Right cardiac atrium (tissue), 5 donors: ENCODE measurements around the gene SLC5A4. TPM values are rescaled to one million over a fixed set of nuclear protein-coding genes. Genes with fewer than 3 reads are reported as not detected.
"Not testable (repeated sequence)": the region's sequence is repeated elsewhere in the genome, so short reads cannot be mapped to it uniquely, and the experiment has no call there.

ENCODE experiments used
- ATAC-seq, 2 donors: fragments of 200-7000 bp; cut with Tn5 transposase; one replicate each; pipeline versions ENCODE4 v1.8.0 to v1.9.1; 2020; ENCODE audit warnings: moderate library complexity in 2 of 2, mild to moderate bottlenecking in 1 of 2
- DNase-seq, 3 donors: peaks; one replicate each; pipeline ENCODE4 v3.0.0-alpha.2; 2020
- H3K27ac ChIP-seq: one replicate; pipeline ENCODE4 v1.5.1; 2013; ENCODE audit warnings: mild to moderate bottlenecking, low read length, control low read depth, moderate library complexity
- H3K27me3 ChIP-seq: one replicate; pipeline ENCODE4 v1.6.1; 2013; ENCODE audit not compliant: control insufficient read depth, insufficient read depth
- H3K4me1 ChIP-seq: one replicate; pipeline ENCODE4 v1.6.1; 2013; ENCODE audit warnings: low read length; ENCODE audit not compliant: control insufficient read depth, insufficient read depth
- H3K4me3 ChIP-seq: one replicate; pipeline ENCODE4 v1.5.1; 2013; ENCODE audit warnings: low read length, control low read depth
- H3K9me3 ChIP-seq: one replicate; pipeline ENCODE4 v1.6.1; 2013; ENCODE audit warnings: low read length; ENCODE audit not compliant: control insufficient read depth
- WGBS: extraction: QIAGEN DNeasy Blood & Tissue Kit; methylation state at CpG from one replicate; pipeline ENCODE4 v1.1.7; 2013; 5-methylcytosine and 5-hydroxymethylcytosine counted together
- intact Hi-C, 4 donors: fragments of 100-400 bp; cut with DNase I; formaldehyde crosslinking; loops; one replicate each; pipeline versions ENCODE4 v1.11.0 to v1.14.0; 2022 to 2023
- polyA plus RNA-seq: library from polyadenylated mRNA; stranded (reverse); fragments of 200-250 nt; gene quantifications from one replicate; pipeline ENCODE4 v1.2.3, GENCODE V29; 2013
- total RNA-seq, 4 donors: library from RNA; stranded (reverse); fragmentation: NEBNext Ultra II Directional; extraction: Animal tissue kit (Norgen Biotek cat#: 25700); gene quantifications; one replicate each; pipeline ENCODE4 v1.2.1, GENCODE V29; 2021
- donor health status: healthy with polysubstance abuse.
- donor health status: DM: no; HTN: yes; CAD: no.
- donor health status: DM: no; HTN: no; CAD: no.
- donor health status: DM: no; HTN: yes; CAD: no; lungs with severe emphysema.
- donor health status: DM: yes; HTN: yes; CAD: no.

SLC5A4 gene
- total and polyA plus RNA-seq, 5 donors = 0.31 to 1.0 (median 0.34) TPM; not detected in 1

GRCh38 chr22:32199341-32199740, 55.8 kb downstream of the SLC5A4 start:
- intact Hi-C loops = no loop called here
- Histone ChIP-seq H3K9me3 (no peaks in the 10 kb centered on the region), H3K4me3 (no peak overlapping the region), H3K4me1 (no peaks in the 10 kb centered on the region), H3K27me3 (no peaks in the 10 kb centered on the region), H3K27ac (no peak overlapping the region)
- WGBS = 91% methylated on average over 6 of the region's 6 CpGs
- DNase-seq = no peak
- ATAC-seq = no peak

- H3K4me1 ChIP-seq, H3K27ac ChIP-seq, H3K27me3 ChIP-seq, intact Hi-C loops, H3K4me3 ChIP-seq, H3K9me3 ChIP-seq, ATAC-seq, DNase-seq: not testable (repeated sequence)
- WGBS = 74% methylated on average over 5 of the region's 5 CpGs
These were observed 57.5 kb downstream of the SLC5A4 start for GRCh38 chr22:32197553-32198226.

DNA sequence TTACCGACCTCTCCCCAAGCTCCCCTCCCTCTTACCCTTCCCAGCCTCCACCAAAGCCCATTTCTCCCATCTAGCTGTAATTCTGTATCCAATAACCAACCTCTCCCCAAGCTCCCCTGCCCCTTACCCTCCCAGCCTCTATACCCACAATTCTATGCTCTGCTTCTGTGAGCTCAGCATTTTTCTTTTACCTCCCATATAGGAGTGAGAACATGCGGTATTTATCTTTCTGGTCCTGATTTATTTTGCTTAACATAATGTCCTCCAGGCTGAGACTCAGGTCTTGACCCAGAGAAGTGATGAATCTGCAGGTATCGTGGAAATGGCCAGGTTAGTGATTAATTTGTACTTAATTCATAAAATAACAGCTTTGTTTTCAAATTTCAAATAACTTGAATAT, 59.2 kb downstream of the SLC5A4 start:
- DNase-seq, H3K4me3 ChIP-seq, H3K9me3 ChIP-seq, H3K27me3 ChIP-seq, intact Hi-C loops, ATAC-seq, H3K27ac ChIP-seq, H3K4me1 ChIP-seq: not testable (repeated sequence)
- 77% methylated on average over 3 of the region's 3 CpGs for WGBS

GRCh38 chr22:32193346-32193745, 61.8 kb downstream of the SLC5A4 start:
- intact Hi-C loops, H3K4me1 ChIP-seq, DNase-seq, H3K27me3 ChIP-seq, H3K4me3 ChIP-seq, ATAC-seq, H3K9me3 ChIP-seq, H3K27ac ChIP-seq: not testable (repeated sequence)
- 83% methylated on average over 9 of the region's 9 CpGs for WGBS

DNA sequence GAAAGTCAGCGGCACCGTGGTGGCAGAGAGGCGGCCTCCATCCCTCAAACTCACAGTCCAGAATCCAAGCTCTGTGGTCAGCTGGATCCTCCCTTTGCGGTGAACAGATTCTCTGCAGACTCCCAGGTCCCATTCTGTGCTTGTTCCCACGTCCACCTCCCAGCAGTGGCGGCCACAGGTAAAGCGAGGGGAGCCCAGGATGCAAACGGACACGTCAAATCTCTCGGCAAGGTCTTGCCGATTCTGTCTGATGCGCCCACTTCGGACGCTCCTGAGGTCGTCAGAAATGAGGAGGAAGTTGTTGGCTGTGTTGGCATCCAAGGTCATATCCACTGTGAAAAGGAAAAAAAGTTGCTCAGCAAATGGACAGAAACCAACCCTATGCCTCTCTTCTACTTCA, 64.1 kb downstream of the SLC5A4 start:
- DNase-seq, H3K27me3 ChIP-seq, intact Hi-C loops, H3K4me3 ChIP-seq, H3K4me1 ChIP-seq, H3K27ac ChIP-seq, ATAC-seq, H3K9me3 ChIP-seq: not testable (repeated sequence)
- WGBS = 85% methylated on average over 15 of the region's 15 CpGs

DNA sequence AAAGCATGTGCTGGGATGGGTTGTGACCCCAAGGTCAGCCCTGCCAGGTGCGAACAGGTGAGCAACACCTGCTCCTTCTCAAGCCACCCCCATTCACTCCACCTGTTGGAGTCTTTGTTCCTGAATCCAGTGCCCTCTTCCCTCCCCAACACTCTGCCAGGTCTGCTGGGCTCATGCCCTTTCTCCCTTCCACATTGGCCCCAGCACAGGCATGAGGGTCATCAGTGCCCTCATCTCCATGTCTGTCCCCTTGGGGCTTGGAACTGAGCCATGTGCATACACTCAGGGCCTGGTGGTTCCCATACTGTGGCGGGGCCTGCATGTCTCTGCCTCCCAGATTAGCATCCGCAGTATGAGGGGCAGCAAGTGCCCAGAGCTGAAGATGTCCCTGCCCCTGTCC, 69.3 kb downstream of the SLC5A4 start:
- WGBS = 83% methylated on average over 3 of the region's 3 CpGs
- H3K4me1 ChIP-seq = no peaks in the 10 kb centered on the region
- H3K4me3 ChIP-seq = no peak overlapping the region
- DNase-seq (no peak), ATAC-seq (peak in 1 of 2 donors; percentile 26)
- H3K9me3 ChIP-seq = no peaks in the 10 kb centered on the region
- intact Hi-C loops = no loop called here
- no peak overlapping the region for H3K27ac ChIP-seq
- no peaks in the 10 kb centered on the region for H3K27me3 ChIP-seq

DNA sequence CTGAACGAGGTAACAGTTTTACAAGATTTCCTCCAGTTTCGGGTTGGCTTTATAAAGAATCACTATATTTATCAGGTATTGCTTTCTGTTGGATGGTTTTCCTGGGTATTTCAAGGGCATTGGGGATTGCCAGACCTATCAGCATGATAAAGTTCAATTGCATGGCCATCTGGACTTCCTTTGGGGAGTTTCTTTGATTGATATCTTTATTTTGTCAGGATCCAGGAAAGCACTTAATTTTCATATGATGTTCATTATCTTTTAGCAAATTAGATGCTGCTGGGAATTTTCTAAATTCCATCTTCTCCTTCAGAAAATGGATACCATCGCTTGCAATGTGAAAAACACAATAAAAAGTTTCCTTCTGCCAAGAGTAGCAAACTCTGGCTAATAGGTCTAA, 71.5 kb downstream of the SLC5A4 start:
- ATAC-seq = no peak
- H3K4me1 ChIP-seq = no peaks in the 10 kb centered on the region
- no peak overlapping the region for H3K27ac ChIP-seq
- H3K27me3 ChIP-seq = no peaks in the 10 kb centered on the region
- no peak for DNase-seq
- no peaks in the 10 kb centered on the region for H3K9me3 ChIP-seq
- H3K4me3 ChIP-seq = no peak overlapping the region
- intact Hi-C loops = no loop called here
- 67% methylated on average over 3 of the region's 3 CpGs for WGBS

DNA sequence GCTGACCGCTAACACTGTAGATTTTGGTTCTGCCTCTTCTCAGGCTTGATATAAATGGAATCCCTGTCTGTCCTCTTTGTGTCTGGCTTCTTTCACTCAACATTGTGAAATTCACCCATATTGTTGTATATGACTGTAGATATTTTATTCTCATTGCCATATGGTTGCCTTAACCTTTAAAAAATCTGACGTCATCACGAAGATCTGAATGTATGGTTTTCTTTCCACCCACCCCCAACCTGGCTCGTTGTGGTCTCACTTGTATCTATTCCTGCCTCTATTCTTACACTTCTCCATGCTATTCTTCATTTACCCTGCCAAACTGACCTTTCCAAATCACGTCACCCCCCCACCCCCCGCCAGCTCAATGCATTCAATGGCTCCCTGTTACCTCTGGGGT, 74.1 kb downstream of the SLC5A4 start:
- 77% methylated on average over 6 of the region's 6 CpGs for WGBS
- Histone ChIP-seq H3K4me1 (no peaks in the 10 kb centered on the region), H3K27me3 (no peaks in the 10 kb centered on the region), H3K27ac (no peak overlapping the region), H3K4me3 (no peak overlapping the region), H3K9me3 (peaks cover 3% of the 10 kb centered on the region)
- ATAC-seq = no peak
- intact Hi-C loops = no loop called here
- DNase-seq = no peak

- Histone ChIP-seq H3K9me3 (peaks cover 3% of the 10 kb centered on the region), H3K27ac (no peak overlapping the region), H3K4me1 (no peaks in the 10 kb centered on the region), H3K4me3 (no peak overlapping the region), H3K27me3 (no peaks in the 10 kb centered on the region)
- WGBS = 83% methylated on average over 8 of the region's 8 CpGs
- intact Hi-C loops = no loop called here
- DNase-seq = no peak
- ATAC-seq = no peak
These were observed 77.9 kb downstream of the SLC5A4 start for GRCh38 chr22:32177221-32177765.

GRCh38 chr22:32175683-32176644, 79.2 kb downstream of the SLC5A4 start:
- WGBS = 5% methylated on average over 73 of the region's 73 CpGs
- Histone ChIP-seq H3K4me1 (no peaks in the 10 kb centered on the region), H3K27ac (no peak overlapping the region), H3K9me3 (peaks cover 3% of the 10 kb centered on the region), H3K4me3 (no peak overlapping the region), H3K27me3 (no peaks in the 10 kb centered on the region)
- DNase-seq = no peak
- peak in 1 of 2 donors; percentile 25 for ATAC-seq
- intact Hi-C loops = no loop called here

- Histone ChIP-seq H3K27ac (no peak overlapping the region), H3K4me3 (no peak overlapping the region), H3K9me3 (peaks cover 3% of the 10 kb centered on the region), H3K27me3 (no peaks in the 10 kb centered on the region), H3K4me1 (no peaks in the 10 kb centered on the region)
- ATAC-seq = no peak
- 82% methylated on average over 11 of the region's 11 CpGs for WGBS
- DNase-seq = no peak
- intact Hi-C loops = no loop called here
These were observed 80.0 kb downstream of the SLC5A4 start for GRCh38 chr22:32175115-32175514.
